Colon (tissue), 2 donors: ENCODE data around the gene MYO18B.

Experiments used
- FAIRE-seq: peaks from 2 replicates; lab custom pipeline; 2012; peaks lifted over from hg19 to GRCh38; lab: Jason Lieb, UNC
- donor health status: control.
- donor health status: control.

MYO18B gene

DNA sequence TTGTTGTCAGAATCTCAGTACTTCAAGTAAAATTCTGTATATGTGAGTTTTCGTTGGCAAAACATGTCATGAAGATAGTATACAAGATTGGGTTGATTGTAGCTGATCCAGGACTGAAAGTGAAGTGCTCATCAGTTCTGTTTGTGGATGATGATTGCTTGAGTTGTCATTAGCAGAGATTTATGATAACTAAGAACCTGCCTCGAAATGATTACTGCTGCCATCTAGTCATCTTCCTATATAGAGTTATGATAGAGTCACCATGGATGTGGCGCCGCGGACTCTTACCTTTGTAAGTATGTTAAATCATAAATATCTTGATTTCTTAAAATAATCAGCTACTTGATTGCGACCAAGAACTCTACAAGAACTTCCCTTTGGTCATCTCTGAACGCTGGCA is 27.9 kb upstream of the MYO18B start:
- FAIRE-seq: no peak

DNA sequence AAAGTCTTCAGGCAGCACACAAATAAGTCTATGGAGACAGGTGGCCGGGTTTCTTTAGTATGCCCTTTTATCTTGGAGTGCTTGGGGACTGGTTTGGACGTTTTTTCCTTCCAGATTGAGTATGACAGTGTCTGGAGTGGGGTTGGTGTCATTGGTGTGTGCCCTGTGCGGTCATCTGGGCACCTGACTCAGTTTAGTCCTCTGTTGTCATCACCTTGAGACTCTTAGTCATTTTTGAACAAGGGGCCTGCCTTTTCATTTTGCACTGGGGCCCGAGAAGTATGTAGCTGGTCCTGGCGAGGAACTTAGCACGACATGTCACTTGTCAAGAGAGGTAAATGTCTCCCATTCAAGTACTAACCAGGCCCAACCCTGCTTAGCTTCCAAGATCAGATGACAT is 27.2 kb upstream of the MYO18B start:
- FAIRE-seq: no peak

DNA sequence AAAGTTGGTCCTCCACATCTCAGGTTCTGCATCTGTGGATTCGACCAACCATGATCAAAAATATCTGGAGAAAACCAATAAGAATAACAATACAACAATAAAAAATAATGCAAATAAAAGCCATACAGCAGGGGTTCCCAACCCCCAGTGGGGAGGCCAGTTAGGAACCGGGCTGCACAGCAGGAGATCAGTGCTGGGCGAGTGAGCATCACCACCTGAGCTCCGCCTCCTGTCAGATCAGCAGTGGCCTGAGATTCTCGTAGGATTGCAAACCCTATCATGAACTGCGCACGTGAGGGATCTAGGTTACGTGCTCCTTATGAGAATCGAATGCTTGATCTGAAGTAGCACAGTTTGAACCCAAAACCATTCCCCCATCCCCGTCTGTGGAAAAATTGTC is 25.4 kb upstream of the MYO18B start:
- no peak for FAIRE-seq

DNA sequence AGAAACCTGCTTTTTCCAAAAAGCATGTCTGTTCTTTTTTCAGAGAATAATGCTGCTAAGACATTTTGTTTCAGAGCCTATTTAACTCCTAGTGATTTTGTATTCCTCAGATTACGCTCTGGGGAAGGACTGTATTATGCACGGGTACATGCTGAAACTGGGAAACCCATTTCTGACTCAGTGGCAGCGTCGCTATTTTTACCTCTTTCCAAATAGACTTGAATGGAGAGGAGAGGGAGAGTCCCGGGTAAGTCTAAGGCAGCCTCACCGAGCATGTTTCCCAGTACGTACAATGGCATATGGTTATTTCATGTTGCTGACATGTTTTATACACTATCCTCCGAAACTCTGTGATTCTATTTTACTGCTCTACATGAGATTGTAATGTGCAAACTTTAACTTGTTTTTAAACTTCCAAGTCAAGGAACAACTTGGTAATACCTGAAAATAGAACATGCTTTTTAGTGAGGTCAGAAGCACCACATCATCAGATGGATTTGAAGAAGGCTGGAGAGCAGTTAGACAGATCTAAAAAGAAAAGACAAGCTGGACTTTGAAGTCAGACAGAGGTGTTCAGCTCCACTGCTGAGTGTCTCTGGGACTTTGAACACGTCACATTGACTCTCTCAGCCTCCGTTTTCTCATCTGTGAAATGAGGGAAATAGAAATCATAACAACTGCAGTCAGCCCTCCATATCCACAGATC is 23.7 kb upstream of the MYO18B start:
- no peak for FAIRE-seq

- FAIRE-seq: no peak
These were observed 19.8 kb upstream of the MYO18B start for GRCh38 chr22:25722223-25722622.

DNA sequence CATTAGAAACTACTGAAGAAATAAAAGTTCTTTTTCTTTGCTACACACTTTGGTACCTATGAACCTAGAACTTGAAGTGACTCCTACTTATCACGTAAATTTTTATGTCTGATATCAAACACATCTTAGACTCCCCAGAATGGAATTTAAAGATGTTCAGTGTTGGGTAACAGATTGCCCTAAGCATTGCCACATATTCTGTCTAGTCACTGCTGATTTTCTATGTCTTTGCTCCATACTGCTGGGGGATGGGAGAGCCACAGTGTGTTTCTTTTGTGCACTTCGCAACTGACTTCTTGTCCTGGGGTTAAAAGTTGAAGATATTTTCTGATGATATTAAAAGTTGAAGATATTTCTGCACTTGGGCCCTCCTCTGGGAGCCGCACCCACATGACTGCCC is 19.4 kb upstream of the MYO18B start:
- no peak for FAIRE-seq

DNA sequence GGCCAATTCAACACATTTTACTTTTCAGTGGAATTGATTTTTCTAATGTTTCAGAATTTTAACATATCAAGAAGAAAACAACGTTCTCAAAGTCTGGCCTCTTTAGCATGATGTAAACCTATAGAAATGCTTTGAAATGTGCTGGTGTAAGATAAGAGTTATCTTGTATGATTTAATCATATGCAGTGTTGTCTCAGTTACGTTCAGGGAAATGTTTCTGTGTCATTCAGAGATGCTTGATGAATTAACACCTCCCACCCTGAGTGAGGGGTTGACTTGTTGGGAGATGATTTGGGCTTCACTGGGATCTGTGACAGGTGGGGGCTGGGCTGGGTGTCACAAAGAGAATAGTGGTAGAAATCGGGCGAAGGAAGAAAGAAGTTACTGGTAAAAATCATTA is 15.7 kb upstream of the MYO18B start:
- no peak for FAIRE-seq

DNA sequence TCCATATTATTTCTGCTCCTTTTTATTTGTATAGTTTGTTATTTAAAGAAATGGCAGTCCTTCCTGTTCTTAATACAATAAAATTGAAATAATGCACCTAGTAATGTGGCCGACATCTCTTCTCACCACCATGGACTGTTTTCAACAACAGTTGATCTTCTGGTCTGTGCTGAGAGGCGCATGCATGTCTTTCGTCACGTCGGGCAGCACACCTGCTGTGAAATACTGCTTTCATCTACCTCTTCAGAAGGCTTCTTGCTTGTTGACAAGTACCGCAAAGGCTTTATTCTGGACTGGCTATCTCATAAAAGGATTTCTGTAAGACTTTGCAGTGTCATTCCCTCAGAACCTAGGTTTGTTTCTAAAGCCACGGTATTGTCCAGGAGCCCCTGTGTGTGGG is 13.9 kb upstream of the MYO18B start:
- FAIRE-seq: no peak

- no peak for FAIRE-seq
These were observed 12.7 kb upstream of the MYO18B start for GRCh38 chr22:25729016-25729995.

DNA sequence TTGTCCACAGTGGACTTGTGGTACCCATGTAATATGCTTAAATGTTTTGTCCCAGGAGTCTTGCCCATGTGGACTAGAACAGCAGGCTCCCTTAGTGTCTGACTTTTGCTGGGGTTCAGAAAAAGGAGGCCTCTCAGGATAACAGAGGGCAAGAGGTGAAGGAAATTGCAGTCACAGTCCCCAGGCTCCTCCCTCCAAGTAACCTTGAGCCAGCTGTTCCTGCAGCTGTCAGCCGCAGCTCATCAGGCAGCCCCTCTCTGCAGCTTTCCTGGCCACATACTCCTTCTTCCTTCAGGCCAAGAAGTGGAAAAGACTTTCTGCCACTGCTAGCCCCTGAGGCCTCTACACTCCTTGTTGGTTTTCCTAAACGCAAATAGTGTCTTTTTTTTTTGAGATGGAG is 6.3 kb upstream of the MYO18B start:
- no peak for FAIRE-seq

DNA sequence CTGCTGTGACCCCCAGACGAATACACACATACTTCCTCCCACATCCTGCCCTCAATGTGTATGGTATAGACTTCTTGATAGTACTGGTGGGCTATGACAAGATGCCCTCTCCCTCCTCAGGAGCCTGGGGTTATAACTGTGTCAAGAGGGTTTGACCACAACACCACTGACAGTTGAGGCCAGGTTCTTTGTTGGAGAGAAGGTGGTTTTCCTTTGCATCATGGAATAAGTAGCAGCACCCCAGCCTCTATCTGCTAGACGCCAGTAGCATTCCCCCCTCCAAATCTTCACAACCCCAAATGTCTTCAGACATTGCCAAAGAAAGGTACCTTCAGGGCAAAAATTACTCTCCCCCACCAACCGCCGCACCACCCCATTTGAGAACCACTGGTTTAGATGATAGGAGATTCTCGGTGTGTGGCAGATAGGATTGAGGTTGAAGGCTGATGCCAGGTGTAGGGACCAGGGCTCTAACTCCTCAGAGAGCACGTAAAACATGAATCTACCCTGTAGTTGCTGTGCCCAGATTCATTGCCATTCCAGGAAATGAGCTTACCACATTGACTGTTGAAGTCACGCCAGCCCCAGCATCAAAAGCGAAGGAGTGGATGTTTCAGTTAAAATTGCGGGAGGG is 5.5 kb upstream of the MYO18B start:
- no peak for FAIRE-seq

GRCh38 chr22:25739659-25740344 is 2.2 kb upstream of the MYO18B start:
- no peak for FAIRE-seq

DNA sequence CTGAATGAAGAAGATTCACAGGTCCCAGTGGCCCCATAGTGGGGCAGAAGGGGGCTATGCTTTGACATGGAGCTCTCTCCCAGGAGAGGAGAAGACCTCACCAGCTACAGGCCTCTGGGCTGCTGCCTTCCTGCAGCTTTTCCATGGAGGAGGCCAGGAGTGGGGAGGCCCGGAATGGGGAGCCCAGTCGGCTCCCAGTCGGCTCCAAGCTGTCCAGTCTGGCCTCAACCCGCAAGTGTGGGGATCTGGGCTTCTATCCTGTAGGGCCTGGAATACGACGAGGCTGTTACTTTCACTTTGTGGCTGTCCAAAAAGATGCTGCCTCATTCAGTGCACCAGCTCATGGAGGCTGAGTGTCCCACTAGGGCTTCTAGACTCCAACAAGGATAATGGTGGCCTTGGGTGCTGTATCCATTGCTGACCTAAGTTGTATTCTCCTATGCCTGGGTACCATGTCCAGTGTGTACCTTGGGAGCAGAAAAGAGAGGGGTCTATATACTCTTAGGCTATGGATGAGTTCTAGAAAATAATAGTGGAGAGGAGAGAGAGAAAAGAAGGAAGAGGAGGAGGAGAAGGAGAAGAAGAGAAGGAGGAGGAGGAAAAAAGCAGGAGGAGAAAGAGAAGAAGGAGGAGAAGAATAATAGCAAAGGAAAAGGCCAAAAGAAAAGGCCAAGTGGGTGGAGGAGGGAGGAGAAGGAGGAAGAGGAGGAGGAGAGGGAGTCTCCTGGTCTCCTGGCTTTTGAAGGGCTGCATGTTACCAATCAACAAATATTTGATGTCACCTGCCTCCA is 1.1 kb downstream of the MYO18B start:
- no peak for FAIRE-seq

GRCh38 chr22:25744694-25745093 is 2.7 kb downstream of the MYO18B start:
- no peak for FAIRE-seq

- no peak for FAIRE-seq
These were observed 3.5 kb downstream of the MYO18B start for GRCh38 chr22:25745341-25746011.

GRCh38 chr22:25746012-25746373 is 4.0 kb downstream of the MYO18B start:
- no peak for FAIRE-seq

GRCh38 chr22:25747245-25747944 is 5.4 kb downstream of the MYO18B start:
- FAIRE-seq: no peak

- FAIRE-seq: no peak
These were observed 6.2 kb downstream of the MYO18B start for GRCh38 chr22:25748140-25748539.

DNA sequence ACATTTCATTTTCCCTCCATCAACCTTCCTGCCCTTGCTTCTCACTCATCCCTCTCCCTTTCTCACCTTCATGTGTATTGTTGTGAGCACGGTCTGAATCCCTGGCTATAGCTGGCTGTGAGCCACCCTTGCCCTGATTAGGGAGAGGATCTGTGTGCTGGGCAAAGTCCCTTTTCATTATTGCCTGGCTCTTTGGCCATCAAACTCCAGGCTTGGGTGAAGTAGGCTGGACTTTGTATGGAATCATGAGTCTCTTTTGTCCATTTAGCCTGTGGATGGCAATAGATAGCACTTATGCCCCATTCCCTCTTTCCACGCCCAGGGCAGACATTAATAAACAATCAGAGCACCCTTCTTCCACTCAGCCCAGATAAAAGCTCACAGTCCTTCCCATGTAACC is 6.7 kb downstream of the MYO18B start:
- FAIRE-seq: no peak

DNA sequence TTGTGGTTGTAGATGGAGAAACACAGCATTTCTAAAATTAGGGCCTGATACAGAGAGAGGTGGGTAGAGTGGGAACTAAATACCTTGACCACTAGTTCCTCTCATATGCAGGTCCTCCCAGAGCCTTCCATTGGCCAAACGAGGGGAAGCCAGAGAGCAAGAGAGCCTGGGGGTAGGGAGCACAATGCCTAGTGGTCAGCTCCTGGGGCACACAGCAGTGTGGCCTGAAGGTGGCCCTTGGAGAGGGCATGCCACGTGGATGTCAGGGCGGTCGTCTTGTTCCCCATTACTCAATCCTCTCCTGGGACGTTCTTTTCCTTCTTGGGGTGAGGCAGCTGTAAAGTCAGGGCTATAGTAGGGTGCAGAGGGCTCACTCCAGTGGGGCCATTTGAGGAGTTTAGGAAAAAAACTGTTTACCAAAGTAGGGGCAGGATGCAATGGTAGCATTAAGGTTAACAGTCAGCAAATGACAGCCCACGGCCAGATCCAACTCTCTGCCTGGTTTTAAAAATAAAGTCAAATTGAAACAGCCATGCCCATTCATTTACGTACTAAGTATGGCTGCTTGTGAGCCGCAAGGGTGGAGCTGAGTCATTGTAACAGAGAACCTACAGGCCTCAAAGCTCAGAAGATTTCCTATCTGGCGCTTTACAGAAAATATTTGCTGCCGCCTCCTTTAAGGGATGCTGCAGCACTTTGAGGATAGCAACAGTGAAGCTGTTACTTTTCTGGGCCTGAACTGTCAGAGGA is 7.6 kb downstream of the MYO18B start:
- no peak for FAIRE-seq
